BJ (cell line): ENCODE data around the gene FGGY. TPM values are rescaled to one million over a fixed set of nuclear protein-coding genes. Genes with fewer than 3 reads are reported as not detected.
A peak's percentile ranks its signal among the peaks of the same experiment; 100 is the strongest.

Source experiments
- CTCF ChIA-PET: fragments of 350-600 bp; formaldehyde crosslinking; extraction: SDS; loops from one replicate; lab custom pipeline; 2021; ENCODE audit warnings: antibody characterized with exemption, inconsistent platforms; lab: Yijun Ruan, JAX
- POLR2A ChIA-PET: fragments of 300-600 bp; sonication (Branson Sonifier 250); formaldehyde crosslinking; extraction: SDS; loops from one replicate; lab custom pipeline; 2021; ENCODE audit warnings: antibody characterized with exemption; lab: Charles Lee
- DNase-seq: peaks from one replicate; pipeline ENCODE4 v3.0.0-alpha.2; 2011; ENCODE audit warnings: low read depth
- H3K27me3 ChIP-seq: 2 replicates; pipeline ENCODE4 v1.6.0; 2011; ENCODE audit warnings: low read length; ENCODE audit not compliant: control insufficient read depth, insufficient read depth
- H3K36me3 ChIP-seq: 2 replicates; pipeline ENCODE4 v1.5.1; 2011; ENCODE audit warnings: low read length; ENCODE audit not compliant: control insufficient read depth, insufficient read depth
- H3K4me3 ChIP-seq: 2 replicates; pipeline ENCODE4 v1.5.1; 2011; ENCODE audit warnings: low read depth, mild to moderate bottlenecking, control low read depth, low read length
- polyA plus RNA-seq: library from polyadenylated mRNA; depleted of rRNA; stranded (reverse); fragments of >200 nt; gene quantifications from 2 replicates; pipeline ENCODE4 v1.2.3, GENCODE V29; 2011
- TF ChIP-seq, protein P1 (sequence below): IDR thresholded peaks from 2 replicates; pipeline ENCODE4 v1.5.1; 2011; ENCODE audit warnings: low read depth, mild to moderate bottlenecking, control low read depth, inconsistent platforms, low read length, moderate library complexity; ENCODE audit not compliant: insufficient read depth

Gene FGGY
- polyA plus RNA-seq, 1 experiment: 9.9 TPM

DNA sequence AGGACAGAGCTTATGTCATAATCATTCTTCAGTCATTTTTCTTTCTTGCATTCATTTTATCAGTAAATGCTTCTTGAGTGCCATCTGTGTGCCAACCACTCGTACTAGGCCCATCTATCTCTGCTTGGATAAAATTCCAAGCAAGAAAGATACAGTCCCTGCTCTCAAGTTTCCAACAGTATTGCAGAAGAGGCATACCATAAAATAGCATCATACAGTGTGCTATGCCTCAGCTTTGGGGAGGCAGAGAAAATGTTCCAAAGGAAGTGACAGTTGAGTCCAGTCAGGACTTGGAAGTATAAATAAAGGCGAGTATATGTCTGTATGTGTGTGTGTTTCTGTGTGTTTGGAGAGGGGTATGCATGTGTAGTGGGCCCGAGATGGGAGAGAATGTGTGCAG lies 404.5 kb downstream of the FGGY start:
- DNase-seq: no peak
- ChIA-PET POLR2A (no interaction called here), CTCF (interaction anchor here (0.6 to 9.4 kb wide), 2 partner anchors 59 to 72 kb away, joined by 3 to 69 read pairs; no protein-coding TSS in a partner anchor)
- Histone ChIP-seq H3K36me3 (no peaks in the 10 kb centered on the region), H3K27me3 (no peaks in the 10 kb centered on the region), H3K4me3 (no peak overlapping the region)
- TF ChIP-seq, protein P1, sequence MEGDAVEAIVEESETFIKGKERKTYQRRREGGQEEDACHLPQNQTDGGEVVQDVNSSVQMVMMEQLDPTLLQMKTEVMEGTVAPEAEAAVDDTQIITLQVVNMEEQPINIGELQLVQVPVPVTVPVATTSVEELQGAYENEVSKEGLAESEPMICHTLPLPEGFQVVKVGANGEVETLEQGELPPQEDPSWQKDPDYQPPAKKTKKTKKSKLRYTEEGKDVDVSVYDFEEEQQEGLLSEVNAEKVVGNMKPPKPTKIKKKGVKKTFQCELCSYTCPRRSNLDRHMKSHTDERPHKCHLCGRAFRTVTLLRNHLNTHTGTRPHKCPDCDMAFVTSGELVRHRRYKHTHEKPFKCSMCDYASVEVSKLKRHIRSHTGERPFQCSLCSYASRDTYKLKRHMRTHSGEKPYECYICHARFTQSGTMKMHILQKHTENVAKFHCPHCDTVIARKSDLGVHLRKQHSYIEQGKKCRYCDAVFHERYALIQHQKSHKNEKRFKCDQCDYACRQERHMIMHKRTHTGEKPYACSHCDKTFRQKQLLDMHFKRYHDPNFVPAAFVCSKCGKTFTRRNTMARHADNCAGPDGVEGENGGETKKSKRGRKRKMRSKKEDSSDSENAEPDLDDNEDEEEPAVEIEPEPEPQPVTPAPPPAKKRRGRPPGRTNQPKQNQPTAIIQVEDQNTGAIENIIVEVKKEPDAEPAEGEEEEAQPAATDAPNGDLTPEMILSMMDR: no peak

DNA sequence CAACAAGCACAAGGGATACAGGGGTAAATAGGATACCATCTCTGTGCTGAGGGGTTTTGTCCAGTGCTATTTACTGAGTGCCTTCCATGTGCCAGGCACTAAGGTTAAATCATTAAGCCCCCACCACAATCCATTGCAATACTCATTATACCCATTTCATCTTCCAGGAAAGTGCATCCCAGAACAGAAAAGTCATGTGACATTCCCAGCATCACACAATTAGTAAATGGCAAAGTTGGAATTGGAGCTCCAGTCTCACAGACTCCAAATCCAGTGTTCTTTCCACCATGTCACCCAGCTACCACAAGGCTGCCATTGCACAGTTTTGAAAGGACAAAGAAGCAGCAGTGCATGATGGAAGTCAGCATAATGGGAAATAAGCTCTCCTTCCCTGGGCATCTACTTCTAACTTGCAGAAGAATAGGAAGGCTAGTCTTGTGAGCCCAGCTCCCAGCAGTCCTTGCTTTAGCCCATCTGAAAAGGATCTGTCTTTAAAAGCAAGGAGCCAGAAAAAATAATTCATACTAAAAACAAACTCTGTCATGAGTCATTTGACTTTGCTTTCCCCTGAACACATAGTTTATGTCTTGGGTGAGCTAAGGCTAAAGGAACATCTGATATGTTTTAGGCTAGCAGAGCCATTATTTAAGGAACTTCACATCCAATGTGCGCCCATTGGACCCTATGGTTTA lies 406.5 kb downstream of the FGGY start:
- no peaks in the 10 kb centered on the region for H3K36me3 ChIP-seq
- H3K4me3 ChIP-seq: no peak overlapping the region
- POLR2A ChIA-PET: interaction anchor here (0.6 kb wide), 1 partner anchor 14 kb away, joined by 7 read pairs; no protein-coding TSS in a partner anchor
- DNase-seq: peak; percentile 46
- CTCF ChIA-PET: interaction anchor here (1.3 to 9.4 kb wide), 4 partner anchors 15 to 336 kb away, joined by 3 to 69 read pairs (median 6); no protein-coding TSS in a partner anchor
- H3K27me3 ChIP-seq: no peaks in the 10 kb centered on the region
- TF ChIP-seq, protein P1: no peak

DNA sequence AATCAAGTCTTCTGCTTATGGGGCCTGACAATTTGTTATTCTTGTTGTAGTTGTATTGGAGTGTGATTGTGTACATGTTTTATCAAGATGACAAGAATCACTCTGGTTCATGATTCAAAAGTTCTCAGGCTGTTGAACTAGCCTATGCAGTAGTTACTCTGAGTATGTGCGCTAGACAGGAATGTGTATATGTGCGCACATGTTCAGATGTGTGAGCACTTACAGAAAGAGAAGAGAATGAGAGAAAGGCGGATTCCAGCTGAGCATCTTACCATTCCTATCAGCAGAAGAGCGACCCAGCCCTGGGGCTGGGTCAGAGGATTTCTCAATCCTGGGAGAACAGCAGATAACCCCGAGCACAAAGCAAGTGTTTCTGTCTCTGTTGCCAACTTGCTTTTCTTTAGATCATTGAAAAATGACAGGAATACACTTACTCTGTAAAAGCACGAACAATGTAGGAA lies 407.1 kb downstream of the FGGY start:
- no peak for DNase-seq
- H3K27me3 ChIP-seq: no peaks in the 10 kb centered on the region
- POLR2A ChIA-PET: interaction anchor here (0.6 kb wide), 1 partner anchor 14 kb away, joined by 7 read pairs; no protein-coding TSS in a partner anchor
- H3K4me3 ChIP-seq: no peak overlapping the region
- CTCF ChIA-PET: interaction anchor here (1.0 to 9.4 kb wide), 4 partner anchors 28 to 336 kb away, joined by 3 to 69 read pairs (median 6); no protein-coding TSS in a partner anchor
- H3K36me3 ChIP-seq: no peaks in the 10 kb centered on the region
- TF ChIP-seq, protein P1: no peak

DNA sequence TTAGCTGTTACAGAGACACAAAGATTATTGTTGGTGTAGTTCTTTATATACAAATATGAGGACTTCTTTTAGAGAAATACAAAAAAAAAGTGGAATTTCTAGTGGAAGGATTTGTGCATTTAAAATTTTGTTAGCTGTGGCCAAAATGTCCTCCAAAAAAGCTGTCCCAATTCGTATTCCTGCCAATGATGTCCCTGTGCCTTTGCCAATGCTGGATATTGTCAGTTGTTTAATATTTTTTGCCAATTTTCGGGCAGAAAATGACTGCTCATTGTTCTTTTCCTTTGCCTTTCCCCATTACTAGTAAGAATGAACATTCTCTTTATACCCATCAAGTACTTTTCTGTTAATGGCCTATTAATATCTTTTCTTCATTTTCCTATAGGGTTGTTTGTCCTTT lies 407.8 kb downstream of the FGGY start:
- TF ChIP-seq, protein P1: no peak
- Histone ChIP-seq H3K4me3 (no peak overlapping the region), H3K36me3 (no peaks in the 10 kb centered on the region), H3K27me3 (no peaks in the 10 kb centered on the region)
- CTCF ChIA-PET: interaction anchor here (0.6 to 9.4 kb wide), 6 partner anchors 14 to 938 kb away, joined by 3 to 69 read pairs (median 4); no protein-coding TSS in a partner anchor
- no peak for DNase-seq
- POLR2A ChIA-PET: no interaction called here
